GM19452 (cell line): ENCODE data around the gene ETFDH.
"Not testable (repeated sequence)": the region's sequence is repeated elsewhere in the genome, so short reads cannot be mapped to it uniquely, and the experiment has no call there.

ENCODE experiments used
- ATAC-seq: cut with Tn5 transposase; IDR thresholded peaks from one replicate; pipeline ENCODE4 v1.9.1; 2021; ENCODE audit not compliant: unreplicated experiment

Gene ETFDH

GRCh38 chr4:158754385-158755180 lies 82.5 kb downstream of the ETFDH start:
- ATAC-seq: no peak

- ATAC-seq: not testable (repeated sequence)
Measured at GRCh38 chr4:158755819-158756218, 83.7 kb downstream of the ETFDH start.

GRCh38 chr4:158756588-158756987 lies 84.5 kb downstream of the ETFDH start:
- ATAC-seq: no peak

DNA sequence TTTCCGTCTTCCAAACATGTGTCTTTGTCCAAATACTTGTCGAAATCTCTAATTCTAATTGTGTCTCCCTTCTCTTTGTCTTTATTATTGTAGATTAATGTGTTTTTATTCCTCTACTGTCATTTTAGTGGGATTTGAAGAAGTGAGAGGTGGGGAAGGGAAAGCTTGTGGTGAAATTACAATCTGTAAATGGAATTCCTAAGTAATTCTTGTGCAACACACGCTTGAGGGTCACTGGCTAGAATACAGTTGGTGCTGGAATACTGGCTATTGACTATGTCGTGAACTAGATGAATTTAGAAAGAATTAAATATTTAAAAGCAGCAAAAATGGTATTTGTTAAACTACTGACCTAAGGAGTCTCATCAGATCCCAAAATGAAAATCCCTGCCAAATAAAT lies 86.0 kb downstream of the ETFDH start:
- no peak for ATAC-seq

- no peak for ATAC-seq
Measured at GRCh38 chr4:158758703-158759102, 86.6 kb downstream of the ETFDH start.
